Renal pelvis (tissue), 4 donors: ENCODE data around the gene TPRG1L. TPM values are rescaled to one million over a fixed set of nuclear protein-coding genes. Genes with fewer than 3 reads are reported as not detected.

Experiments
- DNase-seq: peaks from one replicate; pipeline ENCODE4 v3.0.0-alpha.2; 2013
- polyA plus RNA-seq, 3 donors: library from polyadenylated mRNA; unstranded; fragments of 120-200 nt; gene quantifications; one replicate each; pipeline ENCODE4 v1.2.1, GENCODE V29; 2013; ENCODE audit not compliant: insufficient read length in 3 of 3

The TPRG1L gene
- polyA plus RNA-seq, 3 donors = 39.8 to 46.1 (median 41.1) TPM

GRCh38 chr1:3675436-3675835 is 50.6 kb downstream of the TPRG1L start:
- no peak for DNase-seq

- no peak for DNase-seq
Observed at GRCh38 chr1:3676581-3677470, 52.0 kb downstream of the TPRG1L start.

GRCh38 chr1:3677484-3677883 is 52.7 kb downstream of the TPRG1L start:
- no peak for DNase-seq

- DNase-seq = no peak
Observed at GRCh38 chr1:3678361-3679097, 53.7 kb downstream of the TPRG1L start.

- no peak for DNase-seq
Observed at GRCh38 chr1:3679098-3679555, 54.3 kb downstream of the TPRG1L start.

Other genes with a start within 250 kb of the TPRG1L start
- gene ARHGEF16, start 170.3 kb upstream of the TPRG1L start, polyA plus RNA-seq = 10 to 100 TPM; 19.4 to 27.6 (median 25.8) TPM
- gene MEGF6, start 13.5 kb upstream of the TPRG1L start, polyA plus RNA-seq = 10 to 100 TPM; 11.0 to 20.6 (median 15.0) TPM
- 10 to 100 TPM; 19.0 to 21.9 (median 21.9) TPM for gene WRAP73, start 25.1 kb downstream of the TPRG1L start, polyA plus RNA-seq
- gene TP73, start 27.5 kb downstream of the TPRG1L start, polyA plus RNA-seq = 1 to 10 TPM in 1 of 3 donors, under 1 TPM in 2; 0.70 to 1.1 (median 0.78) TPM
- gene CCDC27, start 127.4 kb downstream of the TPRG1L start, polyA plus RNA-seq = under 1 TPM; 0.19 to 0.33 (median 0.30) TPM
- gene SMIM1, start 147.7 kb downstream of the TPRG1L start, polyA plus RNA-seq = 10 to 100 TPM; 16.0 to 28.5 (median 26.5) TPM
- 10 to 100 TPM; 61.5 to 74.2 (median 64.4) TPM for gene LRRC47, start 171.5 kb downstream of the TPRG1L start, polyA plus RNA-seq
- gene CEP104, start 232.2 kb downstream of the TPRG1L start, polyA plus RNA-seq = 10 to 100 TPM; 36.5 to 54.3 (median 49.2) TPM
- gene DFFB, start 232.5 kb downstream of the TPRG1L start, polyA plus RNA-seq = 10 to 100 TPM in 1 of 3 donors, 1 to 10 TPM in 2; 6.9 to 12.0 (median 9.0) TPM